Measurements from ENCODE around the gene PSME2.
"Not testable (repeated sequence)": the region's sequence is repeated elsewhere in the genome, so short reads cannot be mapped to it uniquely, and the experiment has no call there.

Gene PSME2

GRCh38 chr14:24106672-24107271 is 39.6 kb downstream of the PSME2 start:
- Histone ChIP-seq H3K4me1 (ENCODE audit: control insufficient read depth, insufficient read depth, low read length) (no peaks in the 10 kb centered on the region), H3K27me3 (ENCODE audit: control insufficient read depth, insufficient read depth, low read length) (no peaks in the 10 kb centered on the region), H3K36me3 (ENCODE audit: control insufficient read depth, insufficient read depth, low read length) (peaks cover 21% of the 10 kb centered on the region), H3K9ac (ENCODE audit: low read depth, low read length) (no peak overlapping the region), H3K4me3 (ENCODE audit: low read depth, low read length) (no peak overlapping the region), H3K27ac (ENCODE audit: low read depth, low read length) (no peak overlapping the region), H3K9me3 (ENCODE audit: control insufficient read depth, insufficient read depth, low read length) (no peaks in the 10 kb centered on the region; the same call in 1 of the 2 replicates)

GRCh38 chr14:24105609-24106239 is 40.7 kb downstream of the PSME2 start:
- H3K27me3 ChIP-seq (ENCODE audit: control insufficient read depth, insufficient read depth, low read length); H3K27ac ChIP-seq (ENCODE audit: low read depth, low read length): not testable (repeated sequence)

GRCh38 chr14:24103451-24103850 is 43.0 kb downstream of the PSME2 start:
- Histone ChIP-seq H3K4me1 (ENCODE audit: control insufficient read depth, insufficient read depth, low read length) (no peaks in the 10 kb centered on the region), H3K4me3 (ENCODE audit: low read depth, low read length) (no peak overlapping the region), H3K27me3 (ENCODE audit: control insufficient read depth, insufficient read depth, low read length) (no peaks in the 10 kb centered on the region), H3K36me3 (ENCODE audit: control insufficient read depth, insufficient read depth, low read length) (peaks cover 51% of the 10 kb centered on the region), H3K9me3 (ENCODE audit: control insufficient read depth, insufficient read depth, low read length) (no peaks in the 10 kb centered on the region; the same call in 1 of the 2 replicates), H3K27ac (ENCODE audit: low read depth, low read length) (no peak overlapping the region), H3K9ac (ENCODE audit: low read depth, low read length) (no peak overlapping the region)

More at GRCh38 chr14:24105609-24106239, 40.7 kb downstream of the PSME2 start:
- H3K4me1 ChIP-seq (ENCODE audit: control insufficient read depth, insufficient read depth, low read length); H3K4me3 ChIP-seq (ENCODE audit: low read depth, low read length); H3K9ac ChIP-seq (ENCODE audit: low read depth, low read length); H3K9me3 ChIP-seq (ENCODE audit: control insufficient read depth, insufficient read depth, low read length): not testable (repeated sequence)
- H3K36me3 ChIP-seq (ENCODE audit: control insufficient read depth, insufficient read depth, low read length), result peaks cover 29% of the 10 kb centered on the region

GRCh38 chr14:24102357-24103048 is 43.9 kb downstream of the PSME2 start:
- H3K36me3 ChIP-seq (ENCODE audit: control insufficient read depth, insufficient read depth, low read length), result peaks cover 60% of the 10 kb centered on the region

GRCh38 chr14:24100982-24101494 is 45.4 kb downstream of the PSME2 start:
- H3K27me3 ChIP-seq (ENCODE audit: control insufficient read depth, insufficient read depth, low read length), result no peaks in the 10 kb centered on the region
- H3K36me3 ChIP-seq (ENCODE audit: control insufficient read depth, insufficient read depth, low read length), result peaks cover 60% of the 10 kb centered on the region
- no peak overlapping the region for H3K4me3 ChIP-seq (ENCODE audit: low read depth, low read length)
- H3K9me3 ChIP-seq (ENCODE audit: control insufficient read depth, insufficient read depth, low read length), result no peaks in the 10 kb centered on the region; the same call in 1 of the 2 replicates
- no peaks in the 10 kb centered on the region for H3K4me1 ChIP-seq (ENCODE audit: control insufficient read depth, insufficient read depth, low read length)
- H3K9ac ChIP-seq (ENCODE audit: low read depth, low read length), result no peak overlapping the region
- no peak overlapping the region for H3K27ac ChIP-seq (ENCODE audit: low read depth, low read length)

More at GRCh38 chr14:24102357-24103048, 43.9 kb downstream of the PSME2 start:
- Histone ChIP-seq H3K4me1 (ENCODE audit: control insufficient read depth, insufficient read depth, low read length) (no peaks in the 10 kb centered on the region), H3K27me3 (ENCODE audit: control insufficient read depth, insufficient read depth, low read length) (no peaks in the 10 kb centered on the region), H3K9me3 (ENCODE audit: control insufficient read depth, insufficient read depth, low read length) (no peaks in the 10 kb centered on the region; the same call in 1 of the 2 replicates), H3K27ac (ENCODE audit: low read depth, low read length) (no peak overlapping the region), H3K9ac (ENCODE audit: low read depth, low read length) (no peak overlapping the region), H3K4me3 (ENCODE audit: low read depth, low read length) (no peak overlapping the region)

- H3K27ac ChIP-seq (ENCODE audit: low read depth, low read length), result no peak overlapping the region
- peaks cover 5% of the 10 kb centered on the region for H3K4me1 ChIP-seq (ENCODE audit: control insufficient read depth, insufficient read depth, low read length)
- no peaks in the 10 kb centered on the region; the same call in 1 of the 2 replicates for H3K9me3 ChIP-seq (ENCODE audit: control insufficient read depth, insufficient read depth, low read length)
- no peaks in the 10 kb centered on the region for H3K27me3 ChIP-seq (ENCODE audit: control insufficient read depth, insufficient read depth, low read length)
- H3K4me3 ChIP-seq (ENCODE audit: low read depth, low read length), result no peak overlapping the region
- no peak overlapping the region for H3K9ac ChIP-seq (ENCODE audit: low read depth, low read length)
- H3K36me3 ChIP-seq (ENCODE audit: control insufficient read depth, insufficient read depth, low read length), result peaks cover 60% of the 10 kb centered on the region
These were observed 46.0 kb downstream of the PSME2 start for GRCh38 chr14:24100197-24100981.

GRCh38 chr14:24098927-24099813 is 47.2 kb downstream of the PSME2 start:
- Histone ChIP-seq H3K9ac (ENCODE audit: low read depth, low read length) (no peak overlapping the region), H3K4me1 (ENCODE audit: control insufficient read depth, insufficient read depth, low read length) (peaks cover 10% of the 10 kb centered on the region), H3K27ac (ENCODE audit: low read depth, low read length) (no peak overlapping the region), H3K36me3 (ENCODE audit: control insufficient read depth, insufficient read depth, low read length) (peaks cover 60% of the 10 kb centered on the region), H3K27me3 (ENCODE audit: control insufficient read depth, insufficient read depth, low read length) (no peaks in the 10 kb centered on the region), H3K4me3 (ENCODE audit: low read depth, low read length) (no peak overlapping the region), H3K9me3 (ENCODE audit: control insufficient read depth, insufficient read depth, low read length) (no peaks in the 10 kb centered on the region; the same call in 1 of the 2 replicates)

GRCh38 chr14:24098229-24098926 is 48.0 kb downstream of the PSME2 start:
- H3K27ac ChIP-seq (ENCODE audit: low read depth, low read length), result no peak overlapping the region
- H3K4me3 ChIP-seq (ENCODE audit: low read depth, low read length), result no peak overlapping the region
- peaks cover 52% of the 10 kb centered on the region for H3K36me3 ChIP-seq (ENCODE audit: control insufficient read depth, insufficient read depth, low read length)
- no peak overlapping the region for H3K9ac ChIP-seq (ENCODE audit: low read depth, low read length)
- H3K9me3 ChIP-seq (ENCODE audit: control insufficient read depth, insufficient read depth, low read length), result no peaks in the 10 kb centered on the region
- H3K4me1 ChIP-seq (ENCODE audit: control insufficient read depth, insufficient read depth, low read length), result peaks cover 14% of the 10 kb centered on the region
- no peaks in the 10 kb centered on the region for H3K27me3 ChIP-seq (ENCODE audit: control insufficient read depth, insufficient read depth, low read length)

- H3K27me3 ChIP-seq (ENCODE audit: control insufficient read depth, insufficient read depth, low read length), result no peaks in the 10 kb centered on the region
- no peak overlapping the region for H3K27ac ChIP-seq (ENCODE audit: low read depth, low read length)
- no peak overlapping the region for H3K4me3 ChIP-seq (ENCODE audit: low read depth, low read length)
- peaks cover 16% of the 10 kb centered on the region for H3K4me1 ChIP-seq (ENCODE audit: control insufficient read depth, insufficient read depth, low read length)
- H3K9ac ChIP-seq (ENCODE audit: low read depth, low read length), result no peak overlapping the region
- peaks cover 39% of the 10 kb centered on the region for H3K36me3 ChIP-seq (ENCODE audit: control insufficient read depth, insufficient read depth, low read length)
- no peaks in the 10 kb centered on the region for H3K9me3 ChIP-seq (ENCODE audit: control insufficient read depth, insufficient read depth, low read length)
These were observed 49.7 kb downstream of the PSME2 start for GRCh38 chr14:24096545-24097181.
